ENCODE measurements around the gene LRRN1.

DNA sequence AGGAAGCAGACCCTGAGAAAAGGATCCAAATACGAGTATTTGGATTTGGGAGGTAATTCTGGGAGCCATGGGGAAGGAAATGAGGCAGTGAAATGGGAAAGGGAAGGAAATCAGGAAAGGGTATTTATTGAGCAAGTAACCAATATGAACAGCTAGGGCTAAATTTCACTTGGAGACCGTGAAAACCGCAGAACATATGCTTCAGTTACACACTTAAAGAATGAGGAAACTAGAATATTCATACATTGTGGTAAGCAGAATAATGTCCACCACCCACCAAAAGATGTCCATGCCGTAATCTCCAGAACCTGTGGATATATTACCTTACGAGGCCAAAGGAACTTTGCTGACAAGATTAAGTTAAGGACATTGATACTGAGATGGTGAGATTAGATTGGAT lies 63.3 kb downstream of the LRRN1 start:
- TF ChIP-seq CTCF (IDR thresholded peaks at IDR 0.05) = no peak
- TF ChIP-seq POLR2A (IDR thresholded peaks at IDR 0.05) = no peak
